Measurements from ENCODE around the gene ATP6V1G2. TPM values are rescaled to one million over a fixed set of nuclear protein-coding genes. Genes with fewer than 3 reads are reported as not detected.
"Not testable (repeated sequence)": the region's sequence is repeated elsewhere in the genome, so short reads cannot be mapped to it uniquely, and the experiment has no call there.

The ATP6V1G2 gene
- polyA plus RNA-seq (ENCODE audit: insufficient read length in 3 of 3), result 1 to 10 TPM; 5.7 to 7.5 (median 7.3) TPM

DNA sequence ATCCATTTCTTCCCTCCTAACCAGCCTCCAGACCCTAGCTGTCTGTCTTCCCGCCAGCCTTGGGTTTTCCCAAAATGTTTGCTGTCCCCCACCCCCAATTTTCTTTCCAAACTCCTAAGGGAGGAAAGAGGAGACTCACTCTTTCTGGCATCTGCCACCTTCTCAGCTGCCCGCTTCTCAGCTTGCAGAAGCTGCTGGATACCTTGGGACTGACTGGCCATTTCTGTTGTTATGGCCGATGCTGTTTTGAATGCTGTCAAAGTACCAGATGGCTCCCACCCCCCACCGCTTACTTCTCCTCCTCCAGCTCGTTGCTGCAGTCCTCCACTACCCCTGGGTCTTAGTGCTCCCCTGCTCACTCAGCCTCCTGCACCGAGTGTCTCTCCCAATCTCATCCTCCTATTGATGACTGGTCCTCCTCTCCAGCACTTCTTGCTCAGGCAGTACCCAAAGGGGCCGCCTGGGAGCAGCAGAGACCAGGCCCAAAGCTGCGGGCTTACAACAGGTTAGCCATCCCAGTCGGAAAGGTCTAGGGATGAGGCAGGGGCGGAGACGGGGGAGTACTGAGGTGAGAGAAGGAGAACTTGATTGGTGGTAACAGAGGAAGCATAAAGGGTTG lies at the start of gene ATP6V1G2:
Gene ATP6V1G2, minus strand, starts transcription at position 270 of the 619 bp plus-strand sequence. Its CDS starts 49 bp downstream, at position 221.
- DNase-seq (ENCODE audit: low read depth in 3 of 3, low spot score in 2 of 3), result peak; percentile 73 to 80 (median 75)

GRCh38 chr6:31592396-31592771 lies 46.0 kb upstream of the ATP6V1G2 start:
- no peak for DNase-seq (ENCODE audit: low read depth in 3 of 3, low spot score in 2 of 3)

DNA sequence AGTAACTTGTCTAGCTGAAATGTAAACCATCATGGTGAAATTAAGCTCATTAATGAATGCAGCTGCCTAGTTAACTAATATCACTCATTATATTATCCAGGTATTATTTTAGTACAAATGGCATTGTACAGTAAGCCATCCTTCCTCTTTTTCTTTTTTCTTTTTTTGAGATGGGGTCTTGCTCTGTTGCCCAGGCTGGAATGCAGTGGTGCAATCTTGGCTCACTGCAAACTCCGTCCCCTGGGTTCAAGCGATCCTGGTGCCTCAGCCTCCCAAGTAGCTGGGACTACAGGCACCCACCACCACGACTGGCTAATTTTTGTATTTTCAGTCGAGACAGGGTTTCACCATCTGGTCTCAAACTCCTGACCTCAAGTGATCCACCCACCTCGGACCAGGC lies 44.3 kb upstream of the ATP6V1G2 start:
- not testable (repeated sequence) for DNase-seq (ENCODE audit: low read depth in 3 of 3, low spot score in 2 of 3)

- no peak for DNase-seq (ENCODE audit: low read depth in 3 of 3, low spot score in 2 of 3)
Observed at GRCh38 chr6:31588871-31589650, 42.7 kb upstream of the ATP6V1G2 start.

- DNase-seq (ENCODE audit: low read depth in 3 of 3, low spot score in 2 of 3), result no peak
Observed at GRCh38 chr6:31587791-31588777, 41.7 kb upstream of the ATP6V1G2 start.

GRCh38 chr6:31586599-31587281 lies 40.3 kb upstream of the ATP6V1G2 start:
- no peak for DNase-seq (ENCODE audit: low read depth in 3 of 3, low spot score in 2 of 3)

DNA sequence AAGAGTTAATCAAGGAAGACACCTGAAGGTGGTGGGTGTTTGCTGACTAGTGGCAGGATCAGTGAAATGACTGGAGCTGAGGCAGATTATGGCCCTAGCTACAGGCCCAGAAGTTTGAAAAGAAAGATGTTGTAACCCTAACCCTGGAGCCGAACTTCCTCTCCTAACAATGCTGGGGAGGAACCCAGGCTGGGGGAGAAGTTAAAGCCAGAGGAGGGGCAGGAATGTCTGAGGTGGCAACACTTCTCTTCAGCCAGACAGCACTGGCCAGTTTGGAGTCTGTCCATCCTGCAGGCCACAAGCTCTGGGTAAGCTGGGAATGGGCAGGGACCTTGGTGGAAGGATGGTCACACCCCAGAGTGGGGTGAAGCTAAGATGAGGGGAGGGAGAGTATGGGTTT lies 39.6 kb upstream of the ATP6V1G2 start, which contains the start of gene LST1:
Gene LST1, plus strand, starts transcription at position 270 of the 400 bp plus-strand sequence. CDS start 1,023 bp downstream, outside the sequence.
- DNase-seq (ENCODE audit: low read depth in 3 of 3, low spot score in 2 of 3), result no peak

- no peak for DNase-seq (ENCODE audit: low read depth in 3 of 3, low spot score in 2 of 3)
Observed at GRCh38 chr6:31585491-31585890, 39.1 kb upstream of the ATP6V1G2 start.

DNA sequence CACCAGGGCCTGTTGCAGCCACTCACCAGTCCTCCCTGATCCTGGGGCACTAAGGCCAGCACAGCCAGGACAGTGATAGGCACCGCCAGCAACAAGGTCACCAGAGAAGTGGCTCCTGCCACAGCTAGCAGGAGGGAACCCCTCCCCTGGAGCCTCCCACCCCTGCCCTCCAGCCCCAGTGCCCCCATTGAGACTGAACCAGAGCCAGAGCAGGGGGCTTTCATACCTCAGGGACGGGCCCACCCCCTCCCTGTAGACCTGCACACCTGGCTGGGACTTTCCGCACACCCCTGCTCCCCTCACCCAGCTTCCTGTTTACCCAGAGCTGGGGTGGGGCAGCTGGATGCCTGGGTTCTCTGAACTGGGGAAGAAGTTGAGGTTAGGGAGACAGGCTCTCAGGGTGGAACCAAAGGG lies 35.8 kb upstream of the ATP6V1G2 start, which contains the start of gene LTB:
Gene LTB, minus strand, starts transcription at position 195 of the 414 bp plus-strand sequence. Its CDS starts 7 bp downstream, at position 188.
- DNase-seq (ENCODE audit: low read depth in 3 of 3, low spot score in 2 of 3), result no peak

DNA sequence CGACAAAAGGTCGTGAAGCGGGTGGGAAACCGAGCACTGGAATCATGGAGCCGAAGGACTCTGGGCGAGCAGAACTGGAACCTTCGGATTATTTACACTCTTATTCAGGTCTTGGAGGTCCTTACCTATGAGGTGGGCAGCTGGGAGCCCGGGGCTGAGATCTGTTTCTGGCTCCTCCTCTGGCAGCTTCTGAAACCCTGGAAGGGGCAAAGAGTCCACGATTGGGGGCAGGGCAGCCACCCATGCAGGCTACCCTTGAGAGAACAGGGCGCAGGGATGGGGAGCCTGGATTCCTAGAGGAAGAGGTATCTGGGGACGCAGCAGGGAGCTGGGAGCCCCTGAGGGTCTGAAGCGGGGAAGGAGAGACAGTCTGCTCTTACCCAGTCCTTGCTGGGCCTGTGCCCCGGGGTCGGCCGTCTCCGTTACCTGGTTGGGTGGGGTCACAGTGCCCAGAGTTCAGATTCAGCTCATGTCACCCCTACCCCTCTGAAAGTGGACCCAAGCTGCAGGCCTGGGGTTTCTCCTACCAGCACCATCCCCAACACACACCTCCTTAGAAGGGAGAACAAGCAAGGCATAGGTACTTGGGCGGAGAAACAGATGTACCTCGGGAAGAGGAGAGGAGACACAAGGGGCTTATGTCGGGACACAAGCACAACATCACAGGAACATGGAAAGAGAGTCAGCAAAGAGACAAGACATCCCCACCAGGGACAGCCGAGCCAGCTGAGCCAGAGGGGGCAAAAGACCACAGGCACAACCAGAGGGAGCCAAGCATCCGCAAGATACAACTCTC lies 35.2 kb upstream of the ATP6V1G2 start:
- no peak for DNase-seq (ENCODE audit: low read depth in 3 of 3, low spot score in 2 of 3)

GRCh38 chr6:31580807-31581433 lies 34.5 kb upstream of the ATP6V1G2 start:
- peak; percentile 60 to 77 (median 66) for DNase-seq (ENCODE audit: low read depth in 3 of 3, low spot score in 2 of 3)

DNA sequence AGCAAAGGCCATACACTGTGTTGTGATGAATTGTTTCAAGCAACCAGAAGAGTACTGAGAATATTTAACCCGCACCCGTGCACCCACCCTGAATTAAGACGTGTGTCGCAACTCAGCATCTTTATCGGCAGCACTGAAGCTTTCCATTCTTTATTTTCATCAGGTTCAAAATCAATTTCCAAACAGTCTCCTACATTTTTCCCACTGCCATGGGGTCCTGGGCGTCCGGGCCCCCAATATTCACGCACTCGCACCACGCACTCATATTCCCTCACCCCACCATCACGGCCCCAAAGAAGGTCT lies 34.0 kb upstream of the ATP6V1G2 start:
- no peak for DNase-seq (ENCODE audit: low read depth in 3 of 3, low spot score in 2 of 3)

GRCh38 chr6:31579546-31580437 lies 33.4 kb upstream of the ATP6V1G2 start:
- DNase-seq (ENCODE audit: low read depth in 3 of 3, low spot score in 2 of 3), result no peak

DNA sequence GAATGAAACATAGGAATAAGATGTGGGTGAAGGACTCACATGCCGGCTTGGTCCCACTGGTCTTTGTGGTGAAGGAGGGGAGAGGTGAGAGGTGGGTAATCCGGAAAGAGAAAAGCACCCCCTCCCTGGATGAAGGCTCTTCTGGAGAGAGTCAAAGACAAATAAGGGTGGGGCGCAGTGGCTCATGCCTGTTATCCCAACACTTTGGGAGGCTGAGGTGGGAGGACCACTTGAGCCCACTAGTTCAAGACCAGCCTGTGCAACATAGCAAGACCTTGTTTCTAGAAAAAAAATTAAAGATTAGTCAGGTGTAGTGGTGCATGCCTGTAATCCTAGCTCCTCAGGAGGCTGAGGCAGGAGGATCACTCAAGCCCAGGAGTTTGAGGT lies 32.7 kb upstream of the ATP6V1G2 start:
- no peak for DNase-seq (ENCODE audit: low read depth in 3 of 3, low spot score in 2 of 3)

DNA sequence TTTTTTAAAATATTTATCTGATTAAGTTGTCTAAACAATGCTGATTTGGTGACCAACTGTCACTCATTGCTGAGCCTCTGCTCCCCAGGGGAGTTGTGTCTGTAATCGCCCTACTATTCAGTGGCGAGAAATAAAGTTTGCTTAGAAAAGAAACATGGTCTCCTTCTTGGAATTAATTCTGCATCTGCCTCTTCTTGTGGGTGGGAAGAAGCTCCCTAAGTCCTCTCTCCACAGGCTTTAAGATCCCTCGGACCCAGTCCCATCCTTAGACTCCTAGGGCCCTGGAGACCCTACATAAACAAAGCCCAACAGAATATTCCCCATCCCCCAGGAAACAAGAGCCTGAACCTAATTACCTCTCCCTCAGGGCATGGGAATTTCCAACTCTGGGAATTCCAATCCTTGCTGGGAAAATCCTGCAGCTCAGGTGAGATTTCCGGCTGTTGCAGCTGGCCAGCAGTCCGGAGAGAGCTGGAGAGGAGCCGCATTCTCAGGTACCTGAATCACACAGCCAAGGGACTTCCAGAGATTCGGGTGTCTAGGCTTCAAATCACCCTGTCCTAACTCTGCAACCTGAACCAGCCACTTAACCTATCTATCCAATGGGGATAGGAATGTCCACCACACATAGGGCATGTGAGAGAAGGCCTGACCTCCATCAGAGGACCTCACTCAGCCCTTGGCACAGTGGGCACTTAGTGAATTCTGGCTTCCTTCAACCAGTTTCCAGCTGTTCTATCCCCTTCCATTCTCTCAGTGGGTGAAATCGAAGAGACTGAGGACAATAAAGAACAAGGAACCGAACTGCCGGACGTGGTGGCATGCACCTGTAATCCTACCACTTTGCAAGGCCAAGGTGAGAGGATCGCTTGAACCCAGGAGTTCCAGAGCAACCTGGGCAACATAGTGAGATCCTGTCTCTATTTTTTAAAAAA lies 32.0 kb upstream of the ATP6V1G2 start:
- DNase-seq (ENCODE audit: low read depth in 3 of 3, low spot score in 2 of 3), result no peak

- DNase-seq (ENCODE audit: low read depth in 3 of 3, low spot score in 2 of 3), result no peak
Observed at GRCh38 chr6:31577579-31577966, 31.2 kb upstream of the ATP6V1G2 start.
